GM21447 (cell line): ENCODE data around the gene RNF224.

Experiments
- ATAC-seq: cut with Tn5 transposase; IDR thresholded peaks from one replicate; pipeline ENCODE4 v1.9.1; 2021; ENCODE audit not compliant: unreplicated experiment

The RNF224 gene

DNA sequence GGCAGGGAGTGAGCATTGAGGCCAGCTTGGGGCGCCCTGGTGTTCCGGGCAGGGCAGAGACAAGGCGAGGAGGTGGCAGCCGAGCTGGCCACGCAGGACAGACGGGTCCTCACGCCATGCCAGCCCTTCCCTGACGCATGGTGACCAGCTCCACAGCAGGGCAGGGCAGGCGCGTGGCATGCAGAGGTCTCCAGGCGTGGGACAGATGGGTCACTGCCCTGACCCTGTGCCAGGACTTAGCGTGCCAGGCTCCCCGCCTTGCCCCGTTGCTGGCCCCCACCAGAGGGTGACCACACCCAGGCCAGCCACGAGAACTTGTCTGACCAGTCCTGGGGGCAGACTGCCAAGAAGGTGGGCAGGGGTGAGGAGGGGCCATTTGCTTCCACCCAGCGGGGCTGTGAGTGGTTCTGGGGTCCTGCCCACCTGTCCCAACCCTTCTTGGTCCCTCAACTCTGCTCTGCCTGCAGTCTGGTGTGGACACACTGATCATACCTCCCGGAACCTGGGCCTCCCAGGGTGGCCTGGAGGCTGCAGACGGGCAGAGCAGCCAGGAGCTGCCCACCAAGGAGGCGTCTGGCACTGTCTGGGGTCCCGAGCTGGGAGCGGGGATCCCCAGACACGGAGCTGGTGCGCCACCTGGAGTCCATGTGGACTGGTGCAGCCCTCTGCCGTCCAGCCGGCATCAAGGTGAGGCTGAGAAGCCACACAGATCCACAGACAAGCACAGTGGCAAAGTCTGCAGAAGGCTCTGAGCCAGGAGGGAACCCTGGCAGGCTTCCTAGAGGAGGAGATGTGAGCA lies at the start of gene RNF224:
TSS of gene RNF224 (plus strand) at position 449 of the 799 bp plus-strand sequence. CDS start 834 bp downstream, outside the sequence.
- ATAC-seq = no peak

DNA sequence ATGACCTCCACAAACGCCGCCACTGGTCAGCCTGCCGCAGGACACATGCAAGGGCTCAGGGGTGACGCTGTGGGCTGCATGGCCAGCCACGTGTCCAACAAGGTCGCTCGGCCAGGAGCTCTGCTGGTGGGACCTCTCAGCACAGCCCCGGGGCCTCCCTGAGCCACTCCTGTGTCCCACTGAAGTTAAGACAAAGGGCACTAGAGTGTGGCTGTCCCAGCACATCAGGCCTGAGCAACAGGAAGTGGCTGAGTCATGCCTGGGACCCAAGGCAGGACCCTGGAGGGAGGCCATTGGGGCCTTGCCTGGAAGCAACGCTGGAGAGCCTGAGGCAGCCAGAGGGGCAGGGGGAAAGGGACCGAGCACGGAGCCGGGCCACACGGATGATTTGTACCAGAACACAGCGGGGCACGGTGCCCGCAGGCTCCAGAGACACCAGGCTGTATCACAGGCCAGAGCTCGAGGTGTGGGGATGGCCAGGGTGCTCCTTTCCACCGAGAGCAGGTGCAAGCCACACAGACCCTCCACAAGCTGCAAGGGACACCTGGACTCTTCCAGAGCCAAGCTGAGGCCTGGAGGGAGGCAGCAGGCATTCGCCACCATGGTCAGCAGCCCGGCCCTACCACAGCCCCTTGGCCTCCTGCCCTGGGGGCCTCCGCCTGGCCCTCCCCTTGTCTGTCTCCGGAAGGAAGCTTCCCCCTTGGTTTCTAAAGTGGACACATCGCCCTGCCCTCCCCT lies 48.9 kb upstream of the RNF224 start:
- ATAC-seq = no peak

DNA sequence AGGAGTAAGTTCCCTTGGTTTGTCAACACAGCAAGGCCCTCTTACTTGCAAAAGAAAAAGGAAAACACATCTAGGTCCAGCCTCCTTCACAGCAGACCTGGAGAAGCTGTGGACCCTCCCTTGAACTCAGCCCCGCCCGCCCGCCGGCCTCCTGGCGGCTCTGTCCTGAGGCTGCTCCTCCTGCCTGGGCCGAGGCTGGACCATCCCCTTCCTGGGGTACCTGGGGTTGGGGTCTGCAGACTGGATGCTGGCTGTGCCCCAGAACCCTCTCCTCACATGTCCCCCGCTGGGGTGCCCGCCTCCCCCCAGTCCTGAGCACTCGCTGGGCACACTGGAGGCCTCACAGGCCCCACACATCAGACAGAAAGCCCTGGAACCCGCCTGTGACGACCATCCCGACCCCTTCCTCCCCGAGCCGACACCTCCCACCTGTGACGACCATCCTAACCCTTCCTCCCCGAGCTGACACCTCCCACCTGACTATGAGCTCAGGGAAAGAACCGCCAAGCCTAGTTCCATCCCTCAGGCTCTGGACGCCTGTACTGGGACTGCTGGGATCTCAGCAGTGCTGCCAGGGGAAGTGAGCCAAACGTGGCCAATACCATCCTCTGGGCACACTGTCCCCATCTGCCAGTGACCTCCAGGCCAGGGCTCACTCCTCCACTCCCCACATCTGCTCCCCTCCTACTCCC lies 48.2 kb upstream of the RNF224 start:
- ATAC-seq = no peak

DNA sequence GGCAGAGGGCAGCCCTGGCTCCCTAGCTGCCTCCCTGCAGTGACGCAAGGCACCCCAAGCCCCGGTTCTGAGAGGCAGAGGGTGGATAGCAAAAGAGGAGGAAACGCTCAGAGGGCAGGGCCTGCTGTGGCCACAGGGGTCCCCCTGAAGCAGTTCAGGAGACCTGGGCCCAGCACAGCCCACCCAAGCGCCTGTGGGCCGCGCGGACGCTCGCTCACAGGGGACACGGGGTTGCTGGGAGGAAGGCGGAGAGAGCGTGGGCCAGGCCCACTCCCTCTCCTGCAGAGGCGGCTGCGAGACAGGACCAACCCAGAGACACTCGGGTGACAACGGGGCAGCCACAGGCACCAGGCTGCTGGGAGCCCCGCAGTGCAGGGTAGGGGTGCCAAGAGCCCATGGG lies 47.5 kb upstream of the RNF224 start:
- ATAC-seq = no peak

DNA sequence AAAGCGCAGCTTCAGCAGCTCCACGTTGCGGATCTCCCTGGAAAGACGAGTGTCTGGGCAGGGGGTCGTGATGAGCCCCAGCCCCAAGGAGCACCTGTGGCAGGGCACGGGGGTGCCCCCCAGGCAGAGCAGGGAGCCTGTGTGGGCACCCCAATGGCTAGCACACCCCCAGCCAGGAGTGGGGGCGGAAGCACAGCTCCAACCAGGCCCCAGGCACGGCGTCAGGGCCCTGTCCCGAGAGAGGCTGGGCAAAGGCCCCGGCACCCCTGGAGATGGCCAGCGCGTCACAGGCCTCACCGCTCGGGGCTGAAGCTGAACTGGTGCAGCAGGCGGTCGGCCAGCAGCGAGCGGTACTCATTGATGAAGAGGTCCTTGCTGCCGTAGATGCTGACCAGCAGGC lies 46.8 kb upstream of the RNF224 start:
- no peak for ATAC-seq

DNA sequence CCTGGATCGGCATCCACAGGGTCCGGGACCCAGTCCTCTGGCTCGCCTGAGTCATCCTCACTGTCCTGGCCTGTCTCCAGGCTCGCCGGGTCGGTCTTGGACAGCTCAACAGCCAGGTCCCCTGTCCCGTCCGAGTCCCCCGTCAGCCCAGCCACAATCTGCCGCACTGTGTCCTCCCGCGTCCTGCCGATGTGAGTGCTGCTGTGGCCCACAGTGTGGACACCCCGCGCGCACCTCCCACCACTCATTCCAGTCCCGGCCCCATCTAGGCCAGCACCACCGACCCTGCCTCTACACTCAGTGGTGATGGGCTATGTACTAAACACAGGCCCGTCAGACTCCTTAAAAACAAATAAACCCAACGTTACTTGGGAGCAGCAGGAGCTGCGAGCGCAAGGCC lies 45.6 kb upstream of the RNF224 start:
- ATAC-seq = no peak

DNA sequence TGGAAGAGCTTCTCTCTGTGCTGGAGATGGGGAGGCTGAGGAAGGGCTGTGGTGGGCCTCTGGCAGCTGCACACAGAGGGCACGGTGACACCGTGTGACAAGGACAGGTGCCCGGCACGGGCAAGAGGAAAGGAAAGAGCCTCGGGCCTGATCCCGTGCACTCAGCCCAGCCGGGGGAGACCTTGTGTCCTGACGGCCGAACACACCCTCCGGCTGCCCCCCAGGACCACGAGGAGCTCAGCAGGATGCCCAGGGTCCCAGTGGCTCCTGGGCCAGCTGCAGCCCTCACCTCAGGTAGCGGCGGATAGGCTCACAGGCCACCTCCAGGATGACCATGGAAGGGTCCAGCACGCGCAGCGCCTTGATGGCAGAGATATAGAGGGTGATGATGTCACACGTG lies 44.5 kb upstream of the RNF224 start:
- ATAC-seq = no peak

DNA sequence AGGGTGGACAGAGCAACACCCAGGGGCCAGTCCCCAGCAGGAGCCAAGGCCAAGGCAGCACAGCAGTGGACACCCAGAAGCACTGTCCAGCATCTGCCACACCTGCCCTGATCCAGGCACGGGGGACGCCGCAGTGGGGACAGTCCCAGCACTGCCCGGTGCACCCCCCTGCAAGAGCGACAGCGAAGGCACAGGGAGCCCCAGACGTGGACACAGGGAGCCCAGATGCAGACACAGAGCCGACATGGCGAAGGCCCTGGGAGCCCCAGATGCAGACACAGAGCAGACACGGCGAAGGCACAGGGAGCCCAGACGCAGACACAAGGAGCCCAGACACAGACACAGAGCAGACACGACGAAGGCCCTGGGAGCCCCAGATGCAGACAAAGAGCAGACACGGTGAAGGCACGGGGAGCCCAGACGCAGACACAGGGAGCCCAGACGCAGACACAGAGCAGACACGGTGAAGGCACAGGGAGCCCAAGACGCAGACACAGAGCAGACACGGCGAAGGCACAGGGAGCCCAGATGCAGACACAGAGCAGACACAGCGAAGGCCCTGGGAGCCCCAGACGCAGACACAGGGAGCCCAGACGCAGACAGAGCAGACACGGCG lies 43.2 kb upstream of the RNF224 start:
- no peak for ATAC-seq

DNA sequence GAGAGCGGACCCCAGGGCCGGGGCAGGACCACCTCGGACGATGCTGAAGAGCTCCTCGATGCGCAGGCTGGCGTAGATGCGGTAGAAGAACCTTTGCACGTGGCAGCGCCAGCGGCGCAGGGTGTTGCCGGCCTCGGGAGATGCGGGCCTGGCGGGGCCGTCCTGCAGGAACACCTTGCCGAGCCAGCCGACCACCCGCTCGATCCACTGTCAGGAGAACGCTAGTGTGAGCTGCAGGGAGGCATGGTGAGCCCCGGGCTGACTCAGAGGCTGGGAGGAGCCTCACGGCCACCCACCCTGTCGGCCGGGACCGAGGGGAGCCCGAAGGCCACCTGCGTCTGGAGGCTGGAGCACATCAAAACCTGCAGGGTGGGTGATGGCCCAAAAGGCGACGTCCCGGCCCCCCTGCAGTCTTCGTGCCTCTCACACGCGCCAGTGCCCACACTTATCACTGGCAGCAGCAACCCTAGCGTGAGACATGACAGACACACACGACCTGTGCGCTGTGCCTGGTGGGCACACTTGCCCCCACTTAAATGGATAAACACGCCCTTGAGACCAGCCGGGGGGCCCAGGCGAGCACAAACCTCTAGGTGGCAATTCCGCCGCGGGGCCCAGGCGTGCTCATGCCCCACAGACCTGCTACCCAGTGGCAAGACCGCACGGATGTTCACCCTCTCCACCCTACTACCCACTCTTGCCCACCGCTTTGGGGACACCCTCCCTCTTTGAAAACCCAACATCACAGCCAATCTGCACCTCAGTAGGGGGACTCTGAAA lies 42.2 kb upstream of the RNF224 start:
- ATAC-seq = no peak

DNA sequence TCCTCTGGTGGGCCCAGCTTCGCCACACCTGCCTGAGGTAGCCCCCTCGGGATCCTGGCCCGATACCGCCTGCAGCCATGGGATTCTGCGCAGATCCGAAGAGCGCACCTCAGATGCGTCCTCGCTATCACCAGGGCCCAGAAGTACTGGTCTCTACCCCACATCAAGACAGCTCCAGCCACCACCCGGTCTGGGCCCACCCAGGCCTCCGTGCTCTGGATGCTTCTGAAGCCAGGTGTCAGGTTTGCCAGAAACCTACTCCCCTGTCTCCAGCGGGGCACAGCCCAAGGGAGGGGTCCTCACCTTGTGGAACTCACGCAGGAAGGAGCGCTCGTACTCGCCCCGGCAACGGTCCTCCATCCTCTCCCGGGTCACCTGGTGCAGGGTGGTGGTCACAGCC lies 41.4 kb upstream of the RNF224 start:
- no peak for ATAC-seq

DNA sequence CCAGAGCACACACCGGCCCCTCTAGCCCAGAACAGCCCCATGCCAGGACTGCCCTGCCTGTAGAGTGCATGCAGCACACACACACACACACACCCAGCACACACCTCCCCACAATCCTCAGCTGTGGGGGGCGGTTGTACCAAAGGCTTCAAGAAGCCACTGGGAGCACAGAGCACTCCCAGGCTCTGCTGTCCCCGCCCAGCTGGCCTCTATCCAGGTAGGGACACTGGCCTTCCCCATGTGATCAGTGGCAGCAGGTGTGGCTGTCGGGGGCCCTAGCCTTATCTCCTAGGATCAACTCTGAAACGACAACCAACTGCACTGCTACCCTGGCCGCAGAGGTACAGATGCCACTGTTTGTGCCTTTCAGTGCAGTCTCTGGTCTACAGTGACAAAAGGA lies 40.9 kb upstream of the RNF224 start:
- ATAC-seq = no peak

DNA sequence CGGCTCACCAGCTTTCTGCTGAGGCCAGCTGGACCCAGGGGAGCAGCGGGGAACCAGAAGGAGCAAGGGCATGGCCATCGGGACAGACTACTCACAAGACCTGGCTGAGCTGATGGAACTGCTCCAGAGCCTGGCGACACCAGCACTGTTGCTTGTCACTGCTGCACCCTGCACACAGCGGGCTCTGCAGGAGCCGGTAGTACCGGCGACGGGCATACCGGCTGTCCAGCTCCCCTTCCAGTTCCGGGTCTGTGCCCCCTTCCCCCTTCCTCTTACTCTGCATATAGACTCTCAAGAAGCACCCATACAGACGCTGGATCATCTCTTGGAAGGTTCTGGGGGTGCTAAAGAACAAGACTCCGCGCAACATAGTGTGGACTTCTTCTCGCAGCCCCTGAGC lies 39.9 kb upstream of the RNF224 start:
- no peak for ATAC-seq

DNA sequence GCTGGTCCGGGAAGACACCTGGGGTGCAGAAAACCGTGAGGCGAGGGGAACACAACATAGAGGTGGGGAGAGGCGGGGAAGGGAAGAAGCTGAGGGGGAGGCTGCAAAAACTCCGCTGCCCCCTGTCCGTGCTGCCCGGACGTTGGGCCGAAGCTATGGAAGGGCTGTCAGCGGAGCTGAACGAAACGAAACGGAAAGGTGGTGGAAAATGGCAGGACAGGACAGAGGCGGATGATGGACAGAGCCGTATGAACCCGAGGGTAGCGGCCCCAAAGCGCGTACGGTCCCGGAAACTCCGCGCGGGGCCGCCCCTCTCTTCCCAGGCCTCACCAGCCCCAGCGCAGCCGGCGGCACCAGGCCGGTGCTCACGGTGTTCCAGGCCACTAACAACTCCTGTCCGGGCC lies 39.2 kb upstream of the RNF224 start:
- peak; percentile 27 for ATAC-seq

DNA sequence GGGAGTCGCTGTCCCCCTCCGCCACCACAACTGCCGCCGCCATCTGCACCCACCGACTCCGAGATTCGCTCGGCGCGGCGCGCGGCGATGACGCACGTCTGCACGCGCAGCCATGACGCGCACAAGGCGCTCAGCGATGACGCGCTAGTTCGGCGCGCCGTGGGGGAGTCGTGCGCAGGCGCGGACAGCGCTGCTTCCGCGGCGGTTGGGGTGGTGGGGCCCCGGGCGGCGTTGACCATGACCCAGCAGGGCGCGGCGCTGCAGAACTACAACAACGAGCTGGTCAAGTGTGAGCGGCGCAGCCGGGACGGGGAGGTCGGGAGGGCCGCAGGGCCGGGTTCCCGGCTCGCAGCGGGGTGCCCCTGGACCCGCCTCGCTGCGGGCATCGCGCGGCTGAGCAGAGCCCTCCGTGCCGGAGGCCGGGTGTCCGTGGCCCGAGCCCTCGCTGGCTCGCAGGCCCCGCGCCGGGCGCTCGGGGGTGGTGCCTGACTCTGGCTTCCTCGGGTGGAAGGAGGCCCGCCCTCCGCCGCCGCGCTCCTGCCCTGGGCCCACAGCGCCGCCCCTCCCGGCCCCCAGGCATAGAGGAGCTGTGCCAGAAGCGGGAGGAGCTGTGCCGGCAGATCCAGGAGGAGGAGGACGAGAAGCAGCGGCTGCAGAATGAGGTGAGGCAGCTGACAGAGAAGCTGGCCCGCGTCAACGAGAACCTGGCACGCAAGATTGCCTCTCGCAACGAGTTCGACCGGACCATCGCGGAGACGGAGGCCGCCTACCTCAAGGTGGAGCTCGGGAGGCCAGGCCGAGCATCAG lies 38.6 kb upstream of the RNF224 start, which contains the start of the genes ANAPC2 and SSNA1:
TSS of gene ANAPC2 (minus strand) at position 71 of the 807 bp plus-strand sequence. CDS start at position 43, 28 bp downstream.
TSS of gene SSNA1 (plus strand) at position 187 of the 807 bp plus-strand sequence. CDS start at position 238, 51 bp downstream.
- ATAC-seq = peak; percentile 73

DNA sequence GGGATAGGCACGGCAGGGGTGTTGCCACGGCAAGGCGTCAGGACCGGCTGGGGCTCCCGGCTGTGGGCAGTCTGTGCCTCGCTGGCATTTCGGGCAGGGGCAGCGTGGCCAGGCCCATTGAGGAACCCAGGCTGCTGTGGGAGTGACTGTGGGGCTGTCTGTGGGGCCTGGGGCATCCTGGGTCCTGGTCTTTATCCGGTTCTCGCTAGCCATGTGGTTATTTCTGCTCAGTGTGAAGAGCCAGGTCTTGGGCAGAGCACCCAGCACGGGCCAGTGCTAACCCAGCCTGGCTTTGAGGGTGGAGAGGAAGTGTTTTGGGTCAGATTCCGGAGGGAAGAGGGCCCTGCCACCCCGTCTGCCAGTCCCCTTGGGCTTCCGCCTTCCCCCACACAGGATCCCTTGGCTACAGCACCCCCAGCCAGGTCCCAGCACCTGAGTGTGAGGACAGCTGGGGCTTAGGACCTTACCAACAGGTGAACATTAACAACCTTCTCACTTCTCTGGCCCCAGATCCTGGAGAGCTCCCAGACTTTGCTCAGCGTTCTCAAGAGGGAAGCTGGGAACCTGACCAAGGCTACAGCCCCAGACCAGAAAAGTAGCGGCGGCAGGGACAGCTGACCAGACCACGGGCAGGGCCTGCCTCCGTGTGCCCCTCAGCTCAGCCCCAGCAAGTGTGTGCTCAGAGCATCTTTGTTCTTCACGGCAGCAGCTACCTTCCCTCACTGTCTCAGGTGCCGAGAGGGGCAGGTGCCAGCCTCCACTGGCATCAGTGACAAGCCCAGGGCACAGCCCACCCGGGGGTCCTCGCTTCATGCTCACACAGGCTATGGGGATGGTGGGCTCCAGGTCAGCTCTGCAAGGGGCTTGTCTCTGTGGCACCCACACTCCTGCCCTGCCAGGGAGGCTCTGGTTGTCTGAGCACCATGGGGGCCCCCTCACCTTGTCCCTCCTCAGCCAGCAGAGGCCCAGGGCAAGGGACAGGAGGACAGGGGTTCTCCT lies 37.7 kb upstream of the RNF224 start:
- no peak for ATAC-seq

DNA sequence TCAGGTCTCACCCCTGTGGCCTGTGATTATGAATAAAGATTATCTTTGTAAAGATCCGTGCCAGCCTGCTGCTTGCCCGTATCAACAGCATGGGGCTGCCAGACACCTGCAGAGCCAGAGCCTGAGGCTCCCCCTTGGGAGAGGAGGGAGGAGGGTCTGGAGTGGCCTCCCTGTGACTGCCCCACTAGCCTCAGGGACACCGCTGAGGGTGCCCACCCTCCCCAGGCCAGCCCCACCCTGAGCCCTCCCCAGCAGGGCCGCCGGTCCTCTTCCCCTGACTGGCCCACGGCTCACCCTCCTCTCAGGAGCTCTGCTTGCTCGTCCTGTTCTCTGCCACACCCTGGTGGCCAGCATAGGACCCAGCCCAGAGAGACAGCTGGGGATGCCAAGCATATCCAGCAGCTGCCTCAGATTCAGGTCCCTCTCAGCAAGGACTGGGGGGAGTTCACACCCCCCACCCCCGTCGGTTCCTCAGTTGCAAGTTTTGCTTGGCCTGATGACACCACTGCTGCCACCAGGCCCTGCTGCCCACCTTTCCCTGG lies 36.9 kb upstream of the RNF224 start:
- no peak for ATAC-seq

DNA sequence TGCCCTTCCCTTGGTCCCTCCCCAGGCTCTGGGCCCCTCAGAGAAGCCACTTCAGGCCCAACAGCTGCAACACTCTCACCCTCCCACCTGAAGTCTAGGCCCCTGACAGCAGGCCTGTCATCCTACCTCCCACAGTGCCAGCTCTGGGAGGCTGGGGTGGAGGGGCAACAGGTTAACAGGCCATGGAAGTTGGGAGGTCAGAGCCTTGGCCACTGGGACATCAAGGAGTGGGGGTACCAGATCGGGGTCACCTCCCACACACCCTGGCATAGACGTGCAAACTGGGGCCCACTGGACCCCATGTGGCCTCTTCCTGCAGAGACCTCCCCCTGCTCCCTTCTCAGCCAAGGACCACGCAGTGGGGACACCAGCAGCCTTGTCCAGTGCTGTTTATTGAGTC lies 36.1 kb upstream of the RNF224 start:
- ATAC-seq = no peak
